ENCODE measurements around the gene VOPP1. TPM values are rescaled to one million over a fixed set of nuclear protein-coding genes. Genes with fewer than 3 reads are reported as not detected.

VOPP1 gene
- total RNA-seq, 4 donors from 2014 or later: 15.1 to 29.8 (median 22.9) TPM

GRCh38 chr7:55555160-55555559 lies 17.1 kb downstream of the VOPP1 start:
- WGBS, 2 donors: 89 to 90% methylated on average over 7 of the region's 7 CpGs
- TF ChIP-seq CTCF (IDR thresholded peaks at IDR 0.05) (no peak), POLR2A (IDR thresholded peaks at IDR 0.05) (no peak)
- H3K4me3 ChIP-seq (ENCODE audit: low read depth, poor library complexity, severe bottlenecking): no peak overlapping the region
- intact Hi-C loops (cut with DNase I; ENCODE audit: low total_unique reads): no loop called here
- DNase-seq (ENCODE audit: low spot score in 2 of 2): no peak

GRCh38 chr7:55554038-55554437 lies 18.3 kb downstream of the VOPP1 start:
- no peak for DNase-seq (ENCODE audit: low spot score in 2 of 2)
- WGBS, 2 donors: 92 to 93% methylated on average over 1 of the region's 1 CpG
- no peak overlapping the region for H3K4me3 ChIP-seq (ENCODE audit: low read depth, poor library complexity, severe bottlenecking)
- TF ChIP-seq POLR2A (IDR thresholded peaks at IDR 0.05) (no peak), CTCF (IDR thresholded peaks at IDR 0.05) (no peak)
- intact Hi-C loops (cut with DNase I; ENCODE audit: low total_unique reads): no loop called here

GRCh38 chr7:55553024-55553345 lies 19.3 kb downstream of the VOPP1 start:
- intact Hi-C loops (cut with DNase I; ENCODE audit: low total_unique reads): no loop called here
- H3K4me3 ChIP-seq (ENCODE audit: low read depth, poor library complexity, severe bottlenecking): no peak overlapping the region
- no peak for DNase-seq (ENCODE audit: low spot score in 2 of 2)
- TF ChIP-seq CTCF (IDR thresholded peaks at IDR 0.05) (no peak), POLR2A (IDR thresholded peaks at IDR 0.05) (no peak)

GRCh38 chr7:55552320-55553023 lies 19.8 kb downstream of the VOPP1 start:
- no peak overlapping the region for H3K4me3 ChIP-seq (ENCODE audit: low read depth, poor library complexity, severe bottlenecking)
- intact Hi-C loops (cut with DNase I; ENCODE audit: low total_unique reads): no loop called here
- TF ChIP-seq CTCF (IDR thresholded peaks at IDR 0.05): no peak
- TF ChIP-seq POLR2A (IDR thresholded peaks at IDR 0.05): no peak
- WGBS, 2 donors: 39 to 44% methylated on average over 13 of the region's 13 CpGs
- DNase-seq (ENCODE audit: low spot score in 2 of 2): peak in 1 of 2 donors; percentile 45

- 58 to 77% methylated on average over 11 of the region's 11 CpGs for WGBS, 2 donors
- H3K4me3 ChIP-seq (ENCODE audit: low read depth, poor library complexity, severe bottlenecking): no peak overlapping the region
- intact Hi-C loops (cut with DNase I; ENCODE audit: low total_unique reads): no loop called here
- no peak for TF ChIP-seq CTCF (IDR thresholded peaks at IDR 0.05)
- TF ChIP-seq POLR2A (IDR thresholded peaks at IDR 0.05): no peak
- DNase-seq (ENCODE audit: low spot score in 2 of 2): no peak
These were observed 21.3 kb downstream of the VOPP1 start for GRCh38 chr7:55550841-55551537.
